BE2C (cell line): ENCODE results near the gene PSMD8.
"Not testable (repeated sequence)": the region's sequence is repeated elsewhere in the genome, so short reads cannot be mapped to it uniquely, and the experiment has no call there.

Experiments used
- DNase-seq: peaks from one replicate; pipeline ENCODE4 v3.0.0-alpha.2; 2020
- H3K27me3 ChIP-seq: fragments of 250-450 bp; sonication (Bioruptor Pico); 2 replicates; pipeline ENCODE4 v1.5.1; 2020; ENCODE audit warnings: mild to moderate bottlenecking
- H3K36me3 ChIP-seq: fragments of 250-450 bp; sonication (Bioruptor Pico); 2 replicates; pipeline ENCODE4 v1.5.1; 2020; ENCODE audit warnings: mild to moderate bottlenecking
- H3K4me1 ChIP-seq: fragments of 250-450 bp; sonication (Bioruptor Pico); 2 replicates; pipeline ENCODE4 v1.5.1; 2020
- H3K4me3 ChIP-seq: 2 replicates; pipeline ENCODE4 v1.5.1; 2011; ENCODE audit warnings: low read depth, low read length
- H3K9me3 ChIP-seq: fragments of 250-450 bp; sonication (Bioruptor Pico); 2 replicates; pipeline ENCODE4 v1.5.1; 2020
- CTCF ChIP-seq: IDR thresholded peaks from 2 replicates; pipeline ENCODE4 v1.5.1; 2012; ENCODE audit warnings: mild to moderate bottlenecking, low read depth, low read length

PSMD8 gene

GRCh38 chr19:38411041-38411712, 36.8 kb downstream of the PSMD8 start:
- TF ChIP-seq CTCF = no peak
- H3K27me3 ChIP-seq = no peaks in the 10 kb centered on the region
- H3K4me1 ChIP-seq = no peaks in the 10 kb centered on the region
- DNase-seq = no peak
- H3K36me3 ChIP-seq = no peaks in the 10 kb centered on the region
- H3K4me3 ChIP-seq = no peak overlapping the region
- H3K9me3 ChIP-seq = no peaks in the 10 kb centered on the region

GRCh38 chr19:38411898-38412297, 37.5 kb downstream of the PSMD8 start:
- H3K9me3 ChIP-seq, DNase-seq, H3K4me1 ChIP-seq, H3K36me3 ChIP-seq, H3K4me3 ChIP-seq, H3K27me3 ChIP-seq: not testable (repeated sequence)

- no peak for DNase-seq
- no peak for TF ChIP-seq CTCF
Observed at GRCh38 chr19:38412491-38412890, 38.1 kb downstream of the PSMD8 start.

GRCh38 chr19:38412961-38413360, 38.6 kb downstream of the PSMD8 start:
- Histone ChIP-seq H3K36me3 (no peaks in the 10 kb centered on the region), H3K27me3 (no peaks in the 10 kb centered on the region; the same call in 1 of the 2 replicates), H3K9me3 (no peaks in the 10 kb centered on the region), H3K4me3 (no peak overlapping the region), H3K4me1 (no peaks in the 10 kb centered on the region)
- DNase-seq = no peak
- no peak for TF ChIP-seq CTCF

More at GRCh38 chr19:38412491-38412890, 38.1 kb downstream of the PSMD8 start:
- Histone ChIP-seq H3K9me3 (no peaks in the 10 kb centered on the region), H3K27me3 (no peaks in the 10 kb centered on the region; the same call in 1 of the 2 replicates), H3K4me3 (no peak overlapping the region), H3K4me1 (no peaks in the 10 kb centered on the region), H3K36me3 (no peaks in the 10 kb centered on the region)

- DNase-seq = no peak
- no peak for TF ChIP-seq CTCF
- H3K4me3 ChIP-seq = no peak overlapping the region
- no peaks in the 10 kb centered on the region for H3K9me3 ChIP-seq
- no peaks in the 10 kb centered on the region; the same call in 1 of the 2 replicates for H3K27me3 ChIP-seq
- no peaks in the 10 kb centered on the region for H3K4me1 ChIP-seq
- H3K36me3 ChIP-seq = no peaks in the 10 kb centered on the region
Observed at GRCh38 chr19:38413416-38413815, 39.0 kb downstream of the PSMD8 start.

GRCh38 chr19:38417146-38417543, 42.8 kb downstream of the PSMD8 start:
- no peaks in the 10 kb centered on the region; the same call in 1 of the 2 replicates for H3K27me3 ChIP-seq
- TF ChIP-seq CTCF = no peak
- H3K9me3 ChIP-seq = no peaks in the 10 kb centered on the region
- DNase-seq = no peak
- no peaks in the 10 kb centered on the region for H3K4me1 ChIP-seq
- no peak overlapping the region for H3K4me3 ChIP-seq
- no peaks in the 10 kb centered on the region for H3K36me3 ChIP-seq
